Urothelium cell line (cell line): ENCODE measurements around the gene STH.
"Not testable (repeated sequence)": the region's sequence is repeated elsewhere in the genome, so short reads cannot be mapped to it uniquely, and the experiment has no call there.

ENCODE experiments used
- DNase-seq: peaks from one replicate; pipeline ENCODE4 v3.0.0; 2011; ENCODE audit warnings: low spot score, mixed read lengths
- FAIRE-seq: peaks from 2 replicates; lab custom pipeline; 2011; peaks lifted over from hg19 to GRCh38; lab: Jason Lieb, UNC

The STH gene

GRCh38 chr17:45998987-45999899 lies at the start of gene STH:
Gene STH (plus strand): TSS chr17:45999250. CDS start chr17:45999280, 30 bp downstream.
- no peak for DNase-seq
- FAIRE-seq, result no peak

- no peak for DNase-seq
- peak; percentile 17 for FAIRE-seq
Measured at GRCh38 chr17:45949755-45950320, 49.2 kb upstream of the STH start.

DNA sequence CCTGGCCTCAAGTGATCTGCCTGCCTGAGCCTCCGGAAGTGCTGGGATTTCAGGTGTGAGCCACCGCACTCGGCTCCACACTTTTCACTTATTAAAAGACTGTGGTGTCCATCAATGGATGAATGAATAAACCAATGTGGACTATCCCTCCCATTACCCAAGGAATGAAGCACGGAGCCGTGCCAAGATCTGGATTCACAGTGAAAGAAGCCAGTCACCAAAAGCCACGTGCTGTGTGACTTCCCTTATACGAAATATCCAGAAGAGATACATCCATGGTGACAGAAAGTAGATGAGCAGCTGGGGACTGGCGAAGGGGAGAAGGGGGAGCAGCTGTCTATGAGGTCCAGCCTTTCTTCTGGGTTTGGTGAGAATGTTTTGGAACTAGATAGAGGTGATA lies 48.2 kb upstream of the STH start:
- no peak for FAIRE-seq

DNA sequence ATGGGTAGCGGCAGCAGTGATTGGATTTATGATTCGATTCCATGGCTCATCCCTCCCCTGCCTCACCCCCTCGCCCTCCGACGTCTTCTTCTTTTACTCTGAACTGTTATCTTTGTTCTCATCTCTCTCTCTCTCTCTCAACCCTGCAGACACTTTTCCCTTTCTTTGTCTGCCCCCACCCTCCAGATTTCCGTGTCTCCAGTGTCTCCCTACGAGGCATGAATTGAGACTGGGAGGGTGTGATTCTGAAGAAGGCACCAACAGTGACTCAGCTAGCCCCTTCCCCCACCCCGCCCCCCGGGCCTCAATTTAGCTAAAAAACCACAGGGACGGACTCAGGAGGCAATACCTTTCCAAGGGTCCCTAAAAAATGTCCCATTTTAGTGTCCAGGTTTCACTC lies 47.6 kb upstream of the STH start:
- DNase-seq (no peak), FAIRE-seq (no peak)

More for the DNA sequence above, 48.2 kb upstream of the STH start:
- no peak for DNase-seq

DNA sequence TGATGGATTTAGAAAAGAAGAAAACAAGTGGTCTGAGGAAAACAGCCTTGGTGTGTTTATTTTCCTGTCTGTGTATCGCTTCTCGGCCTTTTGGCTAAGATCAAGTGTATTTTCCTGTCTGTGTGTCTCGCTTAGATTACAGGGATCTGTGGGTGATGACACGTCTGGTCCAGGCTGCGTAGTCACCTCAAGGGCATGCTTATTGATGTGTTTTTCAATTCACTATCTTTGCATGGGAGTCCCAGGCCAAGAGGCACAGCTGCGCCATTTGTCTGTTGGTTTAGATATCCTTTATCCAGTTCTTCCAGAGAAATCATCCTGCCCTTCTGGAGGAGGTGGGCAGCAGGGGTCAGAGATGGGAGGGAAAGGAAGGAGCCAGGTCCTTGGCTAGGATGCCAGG lies 47.1 kb upstream of the STH start:
- no peak for FAIRE-seq
- no peak for DNase-seq

DNA sequence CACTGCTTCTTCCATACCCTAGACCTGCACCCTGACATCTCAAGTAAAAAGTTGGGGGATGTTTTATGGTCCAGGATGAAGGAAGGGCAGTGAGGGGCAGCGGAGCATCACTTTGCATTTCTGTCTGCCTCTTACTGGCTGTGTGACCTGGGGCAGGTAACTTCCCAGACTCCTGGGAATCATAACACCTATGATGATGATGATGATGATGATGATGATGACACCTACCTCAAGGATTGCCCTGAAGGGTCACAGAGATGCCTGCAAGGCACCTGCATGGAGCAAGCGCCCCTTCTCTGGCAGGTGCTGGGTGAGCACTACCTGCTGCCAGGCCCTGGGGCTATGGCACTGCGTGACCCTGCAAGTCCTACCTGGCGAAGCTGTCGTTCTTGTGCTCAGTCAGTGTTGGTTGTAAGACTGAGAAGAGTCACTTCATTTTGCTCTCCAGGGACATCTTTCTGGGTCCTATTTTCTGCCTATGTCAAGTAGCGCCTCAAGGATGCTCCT lies 46.2 kb upstream of the STH start:
- no peak for FAIRE-seq
- DNase-seq, result no peak

GRCh38 chr17:45953561-45953960 lies 45.5 kb upstream of the STH start:
- DNase-seq (no peak), FAIRE-seq (no peak)

GRCh38 chr17:45954914-45955313 lies 44.1 kb upstream of the STH start:
- DNase-seq (no peak), FAIRE-seq (no peak)

DNA sequence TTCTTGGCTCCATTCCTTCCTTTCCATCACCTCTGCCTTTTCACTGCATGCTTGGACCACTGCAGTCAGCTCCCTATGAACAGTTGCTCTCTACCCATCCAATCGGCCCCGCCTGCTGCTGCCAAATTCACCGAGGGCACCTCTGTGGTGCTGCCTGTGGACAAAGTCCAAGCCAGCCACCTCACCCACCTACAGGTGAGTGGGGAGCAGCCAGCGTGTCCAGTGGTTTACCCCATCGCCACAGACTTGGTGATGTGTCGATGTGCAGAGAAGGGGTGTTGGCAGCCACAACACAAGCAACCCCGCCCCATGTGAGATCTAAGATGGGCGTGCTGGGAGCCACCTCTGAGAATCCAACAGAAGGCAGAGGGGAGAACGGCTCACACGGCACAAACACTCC lies 43.7 kb upstream of the STH start:
- DNase-seq (no peak), FAIRE-seq (no peak)

DNA sequence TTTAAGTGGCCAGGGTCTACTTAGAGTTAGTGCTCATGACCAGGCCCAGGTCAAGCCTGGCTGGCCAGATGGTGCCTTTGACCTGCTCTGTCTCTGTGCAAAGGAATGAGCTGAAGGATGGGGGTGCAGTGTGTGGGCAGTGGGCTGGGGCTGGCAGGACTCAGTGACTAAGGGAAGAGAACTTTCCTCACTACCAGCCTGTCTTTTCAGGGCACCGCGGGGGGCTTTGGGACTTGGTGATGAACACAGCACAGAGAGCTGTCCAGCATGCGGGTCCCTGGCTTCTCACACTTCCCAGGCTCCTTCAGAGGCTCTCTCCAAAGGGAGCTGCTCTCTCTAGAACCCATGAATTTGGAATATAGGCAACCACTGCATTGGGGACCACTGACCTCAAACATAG lies 43.0 kb upstream of the STH start:
- FAIRE-seq (no peak), DNase-seq (no peak)

DNA sequence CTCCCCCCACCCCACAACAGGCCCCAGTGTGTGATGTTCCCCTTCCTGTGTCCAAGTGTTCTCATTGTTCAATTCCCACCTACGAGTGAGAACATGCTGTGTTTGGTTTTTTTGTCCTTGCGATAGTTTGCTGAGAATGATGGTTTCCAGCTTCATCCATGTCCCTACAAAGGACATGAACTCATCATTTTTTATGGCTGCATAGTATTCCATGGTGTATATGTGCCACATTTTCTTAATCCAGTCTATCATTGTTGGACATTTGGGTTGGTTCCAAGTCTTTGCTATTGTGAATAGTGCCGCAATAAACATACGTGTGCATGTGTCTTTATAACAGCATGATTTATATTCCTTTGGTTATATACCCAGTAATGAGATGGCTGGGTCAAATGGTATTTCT lies 42.3 kb upstream of the STH start:
- DNase-seq, FAIRE-seq: not testable (repeated sequence)

- FAIRE-seq, result no peak
- no peak for DNase-seq
Measured at GRCh38 chr17:45958307-45958706, 40.7 kb upstream of the STH start.

GRCh38 chr17:45958994-45959665 lies 39.9 kb upstream of the STH start:
- no peak for DNase-seq
- FAIRE-seq, result no peak

DNA sequence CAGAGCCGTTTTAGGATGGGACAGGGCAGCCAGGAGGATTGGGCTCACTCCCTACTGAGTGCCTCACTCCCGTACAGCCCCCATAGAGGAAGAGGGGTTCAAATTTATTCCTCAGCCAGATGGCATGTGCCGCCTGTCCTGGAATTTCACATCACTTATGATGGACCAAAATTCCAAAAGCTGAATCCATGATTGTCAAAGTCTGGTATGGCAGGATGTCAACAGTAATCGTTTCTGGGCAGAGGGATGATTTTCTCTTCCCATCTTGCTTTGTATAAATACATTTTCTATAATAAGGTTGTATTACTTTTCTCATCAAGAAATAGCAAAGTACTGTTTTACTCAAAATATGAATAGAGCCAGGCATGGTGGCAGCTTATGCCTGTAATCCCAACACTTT lies 38.7 kb upstream of the STH start:
- DNase-seq (no peak), FAIRE-seq (no peak)

DNA sequence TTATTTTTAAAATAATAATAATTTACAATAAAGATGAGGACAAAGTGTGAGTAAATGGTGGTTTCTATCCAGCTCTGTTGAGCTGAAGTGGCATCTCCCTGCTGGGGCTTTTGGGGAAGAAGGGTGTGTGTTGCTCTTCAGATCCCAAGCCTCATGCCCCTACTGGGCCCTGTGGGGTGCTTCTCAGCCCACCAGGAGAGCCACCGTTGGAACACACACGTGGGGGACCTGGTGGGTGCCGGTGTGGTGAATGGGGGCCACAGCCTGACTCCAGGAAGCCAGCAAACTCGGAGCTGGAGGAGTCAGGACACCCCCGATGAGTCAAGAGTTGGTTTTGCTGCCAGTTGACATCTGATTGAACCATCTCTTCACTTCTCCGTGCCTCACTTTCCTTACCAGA lies 37.8 kb upstream of the STH start:
- FAIRE-seq (no peak), DNase-seq (no peak)

DNA sequence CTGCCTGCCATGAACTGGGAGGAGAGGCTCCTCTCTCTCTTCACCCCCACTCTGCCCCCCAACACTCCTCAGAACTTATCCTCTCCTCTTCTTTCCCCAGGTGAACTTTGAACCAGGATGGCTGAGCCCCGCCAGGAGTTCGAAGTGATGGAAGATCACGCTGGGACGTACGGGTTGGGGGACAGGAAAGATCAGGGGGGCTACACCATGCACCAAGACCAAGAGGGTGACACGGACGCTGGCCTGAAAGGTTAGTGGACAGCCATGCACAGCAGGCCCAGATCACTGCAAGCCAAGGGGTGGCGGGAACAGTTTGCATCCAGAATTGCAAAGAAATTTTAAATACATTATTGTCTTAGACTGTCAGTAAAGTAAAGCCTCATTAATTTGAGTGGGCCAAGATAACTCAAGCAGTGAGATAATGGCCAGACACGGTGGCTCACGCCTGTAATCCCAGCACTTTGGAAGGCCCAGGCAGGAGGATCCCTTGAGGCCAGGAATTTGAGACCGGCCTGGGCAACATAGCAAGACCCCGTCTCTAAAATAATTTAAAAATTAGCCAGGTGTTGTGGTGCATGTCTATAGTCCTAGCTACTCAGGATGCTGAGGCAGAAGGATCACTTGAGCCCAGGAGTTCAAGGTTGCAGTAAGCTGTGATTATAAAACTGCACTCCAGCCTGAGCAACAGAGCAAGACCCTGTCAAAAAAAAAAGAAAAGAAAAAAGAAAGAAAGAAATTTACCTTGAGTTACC lies 36.7 kb upstream of the STH start:
- no peak for DNase-seq
- no peak for FAIRE-seq

- DNase-seq, result no peak
- FAIRE-seq, result no peak
Measured at GRCh38 chr17:45963283-45963682, 35.8 kb upstream of the STH start.

GRCh38 chr17:45963889-45964288 lies 35.2 kb upstream of the STH start:
- FAIRE-seq, result no peak
- peak; percentile 52 for DNase-seq

DNA sequence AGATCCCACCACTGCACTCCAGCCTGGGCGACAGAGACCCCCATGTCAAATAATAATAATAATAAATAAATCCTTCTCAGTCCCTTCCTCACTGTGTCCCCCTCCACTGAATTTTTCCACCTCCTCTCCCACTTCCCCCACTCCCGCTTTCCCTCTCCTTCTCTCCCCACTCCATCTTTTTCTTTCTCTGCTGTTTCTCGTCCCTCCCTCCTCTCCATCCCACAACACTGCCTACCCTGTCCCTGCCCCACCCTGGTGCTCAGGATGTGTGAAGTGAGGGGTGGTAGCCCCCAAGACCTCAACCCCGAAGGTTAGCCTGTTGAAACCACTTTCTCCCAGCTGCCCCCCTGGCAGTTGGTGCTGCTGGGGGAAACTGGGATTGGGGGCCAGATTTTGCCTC lies 34.4 kb upstream of the STH start:
- no peak for FAIRE-seq
- DNase-seq, result no peak

GRCh38 chr17:45965812-45966211 lies 33.2 kb upstream of the STH start:
- DNase-seq (no peak), FAIRE-seq (no peak)
